SK-N-SH (cell line): ENCODE results near the gene GPR137B. TPM values are rescaled to one million over a fixed set of nuclear protein-coding genes. Genes with fewer than 3 reads are reported as not detected.

Source experiments
- CTCF ChIA-PET: fragments of 300-600, 350-600 bp; formaldehyde crosslinking; extraction: SDS; loops from one replicate; lab custom pipeline; 2021; lab: Yijun Ruan, JAX
- POLR2A ChIA-PET: fragments of 350-600 bp; sonication (Branson Sonifier 250); formaldehyde crosslinking; extraction: SDS; loops from one replicate; lab custom pipeline; 2020; ENCODE audit warnings: antibody characterized with exemption, inconsistent platforms; lab: Yijun Ruan, JAX
- DNase-seq: peaks from one replicate; pipeline ENCODE4 v3.0.0; 2012
- H2AFZ ChIP-seq: fragments of 200-600 bp; sonication (generic); 2 replicates; pipeline ENCODE4 v1.8.1; 2016; ENCODE audit warnings: antibody characterized with exemption, mild to moderate bottlenecking, low read depth
- H3F3A ChIP-seq: fragments of 200-600 bp; sonication (generic); replicated peaks from 2 replicates; pipeline ENCODE3; 2016; ENCODE audit warnings: antibody characterized with exemption, mild to moderate bottlenecking; ENCODE audit not compliant: insufficient read depth
- H3K27ac ChIP-seq, 2 experiments: fragments of 200-500 bp in 1 of 2; fragments of 200-600 bp in 1 of 2; sonication (Bioruptor generic) in 1 of 2; sonication (generic), shearing (Covaris generic) in 1 of 2; 2 replicates each; pipeline versions ENCODE4 v1.5.1 to v1.6.1; 2014 to 2016; ENCODE audit warnings: low read depth in 2 of 2, inconsistent platforms in 1 of 2, low read length in 1 of 2, mild to moderate bottlenecking in 1 of 2, mixed read lengths in 1 of 2
- H3K27me3 ChIP-seq: fragments of 200-600 bp; sonication (generic), shearing (Covaris generic); 2 replicates; pipeline ENCODE4 v1.6.1; 2016; ENCODE audit warnings: mixed run types; ENCODE audit not compliant: insufficient read depth
- H3K36me3 ChIP-seq, 2 experiments: fragments of 200-500 bp in 1 of 2; fragments of 200-600 bp in 1 of 2; sonication (Bioruptor generic) in 1 of 2; sonication (generic) in 1 of 2; replicated peaks in 1 of 2; 2 replicates each; pipeline versions ENCODE3 to v1.5.1; 2014 to 2016; ENCODE audit warnings: low read length in 1 of 2, mild to moderate bottlenecking in 1 of 2; ENCODE audit not compliant: insufficient read depth in 2 of 2, control insufficient read depth in 1 of 2
- H3K4me1 ChIP-seq, 2 experiments: fragments of 200-500 bp in 1 of 2; fragments of 200-600 bp in 1 of 2; sonication (Bioruptor generic) in 1 of 2; sonication (generic), shearing (Covaris generic) in 1 of 2; 2 replicates each; pipeline versions ENCODE4 v1.5.1 to v1.6.1; 2014 to 2016; ENCODE audit warnings: low read depth in 1 of 2, low read length in 1 of 2, mixed run types in 1 of 2; ENCODE audit not compliant: insufficient read depth in 2 of 2, control insufficient read depth in 1 of 2
- H3K4me2 ChIP-seq: fragments of 200-600 bp; sonication (generic), shearing (Covaris generic); 2 replicates; pipeline ENCODE4 v1.6.1; 2017; ENCODE audit warnings: mixed run types
- H3K4me3 ChIP-seq, 2 experiments: fragments of 200-500 bp in 1 of 2; fragments of 200-600 bp in 1 of 2; sonication (Bioruptor generic) in 1 of 2; sonication (generic), shearing (Covaris generic) in 1 of 2; 2 replicates each; pipeline versions ENCODE4 v1.5.1 to v1.8.1; 2014 to 2016; ENCODE audit warnings: low read depth in 2 of 2, inconsistent platforms in 1 of 2, low read length in 1 of 2, mild to moderate bottlenecking in 1 of 2, mixed read lengths in 1 of 2, moderate library complexity in 1 of 2
- H3K79me2 ChIP-seq: fragments of 200-600 bp; sonication (generic); 2 replicates; pipeline ENCODE4 v1.8.1; 2017; ENCODE audit warnings: mild to moderate bottlenecking; ENCODE audit not compliant: insufficient read depth
- H3K9ac ChIP-seq: fragments of 200-600 bp; sonication (generic); 2 replicates; pipeline ENCODE4 v1.6.1; 2017; ENCODE audit warnings: mixed run types
- H3K9me2 ChIP-seq: fragments of 200-600 bp; sonication (generic); 2 replicates; pipeline ENCODE4 v1.6.1; 2017; ENCODE audit warnings: mixed run types
- H3K9me3 ChIP-seq: fragments of 200-600 bp; sonication (generic); 2 replicates; pipeline ENCODE4 v1.6.1; 2017; ENCODE audit warnings: mixed run types, mild to moderate bottlenecking, moderate library complexity
- H4K20me1 ChIP-seq: fragments of 200-600 bp; sonication (generic); 2 replicates; pipeline ENCODE4 v1.6.1; 2017; ENCODE audit warnings: mild to moderate bottlenecking, mixed run types; ENCODE audit not compliant: insufficient read depth
- CTCF ChIP-seq: fragments of 200-600 bp; sonication (generic); IDR thresholded peaks from 2 replicates; pipeline ENCODE4 v1.6.1; 2017; ENCODE audit warnings: antibody characterized with exemption, mild to moderate bottlenecking, moderate library complexity
- ELF1 ChIP-seq: IDR thresholded peaks from 2 replicates; pipeline ENCODE4 v1.4.0; 2012
- EP300 ChIP-seq, 2 experiments: IDR thresholded peaks; 2 replicates each; pipeline versions ENCODE4 v1.4.0 to v1.6.1; 2012; ENCODE audit warnings: borderline replicate concordance in 1 of 2, low read depth in 1 of 2, low read length in 1 of 2
- FOSL2 ChIP-seq: IDR thresholded peaks from 2 replicates; pipeline ENCODE4 v1.4.0; 2012; ENCODE audit warnings: low read depth, mild to moderate bottlenecking, moderate library complexity, borderline replicate concordance
- FOXM1 ChIP-seq: IDR thresholded peaks from 2 replicates; pipeline ENCODE4 v1.4.0; 2012; ENCODE audit warnings: low read depth, mild to moderate bottlenecking
- IRF3 ChIP-seq: fragments of 150-350 bp; IDR thresholded peaks from 2 replicates; pipeline ENCODE4 v1.6.1; 2016; ENCODE audit warnings: mild to moderate bottlenecking, low read depth, low read length
- JUND ChIP-seq: IDR thresholded peaks from 2 replicates; pipeline ENCODE4 v1.4.0; 2012
- MAX ChIP-seq: IDR thresholded peaks from 2 replicates; pipeline ENCODE4 v1.4.0; 2012; ENCODE audit warnings: low read depth
- MEF2A ChIP-seq: IDR thresholded peaks from 2 replicates; pipeline ENCODE4 v1.4.0; 2012; ENCODE audit warnings: low read depth, borderline replicate concordance
- NFIC ChIP-seq: IDR thresholded peaks from 2 replicates; pipeline ENCODE4 v1.4.0; 2012; ENCODE audit warnings: borderline replicate concordance
- PBX3 ChIP-seq: IDR thresholded peaks from 2 replicates; pipeline ENCODE4; 2012
- POLR2AphosphoS5 ChIP-seq: IDR thresholded peaks from 2 replicates; pipeline ENCODE4 v1.6.1; 2012; ENCODE audit warnings: low read depth, low read length
- RAD21 ChIP-seq: IDR thresholded peaks from 2 replicates; pipeline ENCODE4 v1.6.1; 2012; ENCODE audit warnings: mild to moderate bottlenecking, low read length
- RCOR1 ChIP-seq: fragments of 150-350 bp; IDR thresholded peaks from 2 replicates; pipeline ENCODE4 v1.6.1; 2017; ENCODE audit warnings: antibody characterized with exemption, low read length
- RXRA ChIP-seq: IDR thresholded peaks from 2 replicates; pipeline ENCODE4 v1.4.0; 2012; ENCODE audit warnings: low read depth, mild to moderate bottlenecking, borderline replicate concordance
- TCF12 ChIP-seq: IDR thresholded peaks from 2 replicates; pipeline ENCODE4 v1.4.0; 2012
- TEAD4 ChIP-seq: IDR thresholded peaks from 2 replicates; pipeline ENCODE4 v1.4.0; 2012; ENCODE audit warnings: mild to moderate bottlenecking, borderline replicate concordance; ENCODE audit not compliant: insufficient read depth
- USF1 ChIP-seq: IDR thresholded peaks from 2 replicates; pipeline ENCODE4 v1.4.0; 2012; ENCODE audit warnings: low read depth, borderline replicate concordance
- YY1 ChIP-seq: IDR thresholded peaks from 2 replicates; pipeline ENCODE4 v1.4.0; 2012; ENCODE audit warnings: low read depth, mild to moderate bottlenecking
- ZBTB33 ChIP-seq: IDR thresholded peaks from 2 replicates; pipeline ENCODE4 v1.4.0; 2012; ENCODE audit warnings: low read depth, borderline replicate concordance
- WGBS: methylation state at CpG from one replicate; pipeline ENCODE4 v1.1.6; 2017; ENCODE audit warnings: low lambda C conversion rate; 5-methylcytosine and 5-hydroxymethylcytosine counted together
- polyA plus RNA-seq, 3 experiments: library from polyadenylated mRNA; depleted of rRNA; stranded (reverse); fragments of >200 nt; gene quantifications; 2 replicates each; pipeline ENCODE4 v1.2.3, GENCODE V29; 2012

GPR137B gene
- polyA plus RNA-seq, 1 of the 3 experiments (the other 2 are of a cell fraction) = 7.0 TPM

- peaks cover 6 to 7% of the 10 kb centered on the region in 2 experiments; a peak in 2 of 4 replicates for H3K4me1 ChIP-seq
- no peaks in the 10 kb centered on the region for H3K36me3 ChIP-seq
- ChIA-PET CTCF (no interaction called here), POLR2A (no interaction called here)
- no peaks in the 10 kb centered on the region for H4K20me1 ChIP-seq
- no peak overlapping the region for H2AFZ ChIP-seq
- WGBS = 90% methylated on average over 17 of the region's 18 CpGs
- H3K4me2 ChIP-seq = no peak overlapping the region
- TF ChIP-seq NFIC (no peak), POLR2AphosphoS5 (no peak), EP300 (IDR thresholded peaks at IDR 0.05; ENCODE audit: borderline replicate concordance in 1 of 2, low read depth in 1 of 2, low read length in 1 of 2) (no peak), RXRA (no peak), FOXM1 (no peak), TEAD4 (no peak), MEF2A (no peak), MAX (no peak), FOSL2 (no peak), RAD21 (no peak), YY1 (no peak), PBX3 (no peak), IRF3 (no peak), JUND (no peak), ZBTB33 (no peak), TCF12 (no peak), USF1 (no peak), RCOR1 (no peak), ELF1 (no peak), CTCF (no peak)
- no peak overlapping the region for H3K9ac ChIP-seq
- H3K27ac ChIP-seq = no peak overlapping the region
- no peaks in the 10 kb centered on the region for H3K27me3 ChIP-seq
- no peaks in the 10 kb centered on the region for H3K9me3 ChIP-seq
- no peaks in the 10 kb centered on the region for H3K9me2 ChIP-seq
- H3K4me3 ChIP-seq = no peak overlapping the region
- no peaks in the 10 kb centered on the region; the same call in 1 of the 2 replicates for H3K79me2 ChIP-seq
- DNase-seq = no peak
- H3F3A ChIP-seq = no peaks in the 10 kb centered on the region
Observed at GRCh38 chr1:236149003-236149595, 6.8 kb downstream of the GPR137B start.
